Thyroid gland (tissue), 4 donors: ENCODE measurements around the gene UBQLNL. TPM values are rescaled to one million over a fixed set of nuclear protein-coding genes. Genes with fewer than 3 reads are reported as not detected.

Experiments used
- DNase-seq, 2 donors: peaks; one replicate each; pipeline ENCODE4 v3.0.0-alpha.2; 2019
- H3K27ac ChIP-seq, 3 donors: fragments of 200-600 bp; sonication (generic); 1 replicate in 2 of 3; 2 replicates in 1 of 3; pipeline ENCODE4 v1.5.1; 2016 to 2019; ENCODE audit warnings: mild to moderate bottlenecking in 1 of 3, moderate library complexity in 1 of 3
- H3K27me3 ChIP-seq: fragments of 200-600 bp; sonication (generic); one replicate; pipeline ENCODE4 v1.5.1; 2019
- H3K36me3 ChIP-seq, 2 donors: fragments of 200-600 bp; sonication (generic); one replicate each; pipeline ENCODE4 v1.5.1; 2016 to 2019
- H3K4me1 ChIP-seq, 2 donors: fragments of 200-600 bp; sonication (generic); one replicate each; pipeline ENCODE4 v1.5.1; 2017 to 2019
- H3K4me3 ChIP-seq, 3 donors: fragments of 200-600 bp; sonication (generic); replicated peaks in 1 of 3; 1 replicate in 2 of 3; 2 replicates in 1 of 3; pipeline ENCODE4 v1.5.1; 2016; ENCODE audit warnings: mild to moderate bottlenecking in 1 of 3
- H3K9me3 ChIP-seq: fragments of 200-600 bp; sonication (generic); one replicate; pipeline ENCODE4 v1.5.1; 2017
- CTCF ChIP-seq, 6 experiments: fragments of 200-600 bp in 3 of 6; fragments of 450-650 bp in 3 of 6; sonication (generic) in 3 of 6; IDR thresholded peaks; one replicate each; pipeline ENCODE4 v1.5.1; 2016 to 2019; ENCODE audit warnings: antibody characterized with exemption in 6 of 6, mild to moderate bottlenecking in 2 of 6, inconsistent platforms in 1 of 6, moderate library complexity in 1 of 6
- POLR2A ChIP-seq, 2 donors: fragments of 450-650 bp; IDR thresholded peaks; one replicate each; pipeline ENCODE4 v1.6.1; 2017; ENCODE audit warnings: antibody characterized with exemption in 2 of 2, mild to moderate bottlenecking in 2 of 2, moderate library complexity in 1 of 2
- WGBS, 2 donors: methylation state at CpG; one replicate each; pipeline ENCODE4 v1.1.5; 2017; 5-methylcytosine and 5-hydroxymethylcytosine counted together
- intact Hi-C: fragments of 100-400 bp; cut with DNase I; formaldehyde crosslinking; loops from one replicate; pipeline ENCODE4 v1.15.1; 2023
- total RNA-seq, 4 donors: library from RNA; depleted of rRNA; stranded (reverse); fragments of >200 nt; gene quantifications; one replicate each; pipeline ENCODE4 v1.2.3, GENCODE V29; 2016

The UBQLNL gene
- total RNA-seq, 4 donors from 2014 or later: 0.54 to 2.0 (median 0.87) TPM

GRCh38 chr11:5473921-5474320, 42.6 kb downstream of the UBQLNL start:
- H3K27me3 ChIP-seq: no peaks in the 10 kb centered on the region
- DNase-seq: no peak
- no peak overlapping the region for H3K27ac ChIP-seq
- TF ChIP-seq POLR2A (IDR thresholded peaks at IDR 0.05) (no peak), CTCF (IDR thresholded peaks at IDR 0.05) (no peak)
- no peaks in the 10 kb centered on the region for H3K9me3 ChIP-seq
- no peaks in the 10 kb centered on the region for H3K36me3 ChIP-seq
- intact Hi-C loops: no loop called here
- no peaks in the 10 kb centered on the region for H3K4me1 ChIP-seq
- H3K4me3 ChIP-seq: no peak overlapping the region

GRCh38 chr11:5467527-5467926, 49.0 kb downstream of the UBQLNL start:
- intact Hi-C loops: no loop called here
- Histone ChIP-seq H3K4me1 (no peaks in the 10 kb centered on the region), H3K27ac (no peak overlapping the region), H3K36me3 (no peaks in the 10 kb centered on the region), H3K27me3 (no peaks in the 10 kb centered on the region), H3K4me3 (no peak overlapping the region), H3K9me3 (no peaks in the 10 kb centered on the region)
- 39 to 60% methylated on average over 2 of the region's 2 CpGs for WGBS, 2 donors
- TF ChIP-seq CTCF (IDR thresholded peaks at IDR 0.05) (no peak), POLR2A (IDR thresholded peaks at IDR 0.05) (no peak)
- DNase-seq: no peak

Other genes with a start within 250 kb of the UBQLNL start
- 1 to 10 TPM in 1 of 4 donors, not detected in 3; 1.2 TPM for gene HBE1, start 246.8 kb downstream of the UBQLNL start, total RNA-seq
- not detected for gene OR51B4, start 214.8 kb downstream of the UBQLNL start, total RNA-seq
- not detected for gene OR51B2, start 192.4 kb downstream of the UBQLNL start, total RNA-seq
- gene OR51B5, start 173.2 kb downstream of the UBQLNL start, total RNA-seq: 1 to 10 TPM in 1 of 4 donors, under 1 TPM in 1, not detected in 2; 0.78 to 1.2 TPM
- gene OR51B6, start 165.2 kb downstream of the UBQLNL start, total RNA-seq: not detected
- not detected for gene OR51M1, start 132.9 kb downstream of the UBQLNL start, total RNA-seq
- gene OR51Q1, start 94.6 kb downstream of the UBQLNL start, total RNA-seq: not detected
- gene OR51I1, start 75.2 kb downstream of the UBQLNL start, total RNA-seq: under 1 TPM in 2 of 4 donors, not detected in 2; 0.33 to 0.93 TPM
- gene OR51I2, start 67.4 kb downstream of the UBQLNL start, total RNA-seq: not detected
- gene OR52D1, start 28.0 kb downstream of the UBQLNL start, total RNA-seq: not detected
- gene UBQLN3, start 6.7 kb downstream of the UBQLNL start, total RNA-seq: 1 to 10 TPM in 3 of 4 donors, under 1 TPM in 1; 0.56 to 2.0 (median 1.6) TPM
- gene OR52H1, start 31.8 kb upstream of the UBQLNL start, total RNA-seq: 1 to 10 TPM in 3 of 4 donors, under 1 TPM in 1; 0.78 to 2.8 (median 1.1) TPM
- gene OR52B6, start 64.2 kb upstream of the UBQLNL start, total RNA-seq: not detected
- 1 to 10 TPM; 7.1 to 9.6 (median 9.2) TPM for gene TRIM6, start 79.9 kb upstream of the UBQLNL start, total RNA-seq
- 10 to 100 TPM in 1 of 4 donors, 1 to 10 TPM in 3; 7.0 to 11.1 (median 7.6) TPM for gene TRIM34, start 108.3 kb upstream of the UBQLNL start, total RNA-seq
- gene TRIM5, start 168.4 kb upstream of the UBQLNL start, total RNA-seq: 10 to 100 TPM; 20.8 to 61.5 (median 43.3) TPM
- 10 to 100 TPM; 20.1 to 45.0 (median 28.1) TPM for gene TRIM22, start 173.1 kb upstream of the UBQLNL start, total RNA-seq
- not detected for gene OR56B1, start 219.7 kb upstream of the UBQLNL start, total RNA-seq
- gene OR52N4, start 237.5 kb upstream of the UBQLNL start, total RNA-seq: under 1 TPM in 2 of 4 donors, not detected in 2; 0.45 to 0.83 TPM